SK-N-MC (cell line): ENCODE data around the gene PRDX4.

Source experiments
- EZH2 ChIP-seq: fragments of 200-600 bp; sonication (generic); IDR thresholded peaks from one replicate; pipeline ENCODE4 v1.6.1; 2017; ENCODE audit warnings: antibody characterized with exemption
- FOXP2 ChIP-seq: optimal IDR thresholded peaks from 2 replicates; pipeline ENCODE3; 2011; ENCODE audit warnings: mild to moderate bottlenecking, moderate library complexity; ENCODE audit not compliant: insufficient read depth; ENCODE audit errors: extremely low read length, control extremely low read depth
- POLR2AphosphoS5 ChIP-seq: IDR thresholded peaks from 2 replicates; pipeline ENCODE4 v1.6.1; 2012; ENCODE audit warnings: mild to moderate bottlenecking, low read depth, low read length, borderline replicate concordance

GRCh38 chrX:23729214-23729613 is 61.9 kb downstream of the PRDX4 start:
- TF ChIP-seq EZH2 (no peak), POLR2AphosphoS5 (no peak), FOXP2 (no peak)
